ENCODE data around the gene TIMM44. TPM values are rescaled to one million over a fixed set of nuclear protein-coding genes. Genes with fewer than 3 reads are reported as not detected.
A peak's percentile ranks its signal among the peaks of the same experiment; 100 is the strongest.

The TIMM44 gene
- total and polyA plus RNA-seq, 7 experiments from 2014 or later, result 16.7 to 97.6 (median 67.5) TPM

GRCh38 chr19:7907122-7907521 is 36.3 kb downstream of the TIMM44 start:
- intact Hi-C loops (cut with micrococcal nuclease), result no loop called here
- no peak for DNase-seq
- Histone ChIP-seq H3K9me3 (ENCODE audit: control insufficient read depth in 2 of 3, low read length in 3 of 3) (no peaks in the 10 kb centered on the region), H3K27me3 (ENCODE audit: control insufficient read depth in 2 of 2, insufficient read depth in 2 of 2, low read length in 2 of 2) (no peaks in the 10 kb centered on the region), H3K27ac (ENCODE audit: low read depth, low read length) (no peak overlapping the region), H3K4me1 (ENCODE audit: control insufficient read depth in 2 of 2, insufficient read depth in 2 of 2, low read length in 2 of 2) (peaks cover 20 to 24% of the 10 kb centered on the region in 2 donors), H3K4me3 (ENCODE audit: low read length) (no peak overlapping the region), H3K36me3 (ENCODE audit: control insufficient read depth in 2 of 3, insufficient read depth in 3 of 3, low read length in 3 of 3) (peaks cover 0 to 53% (median 4%) of the 10 kb centered on the region in 3 experiments)
- Mint-ChIP-seq H3K27me3 (peaks cover 0 to 3% (median 0%) of the 10 kb centered on the region in 5 donors), H3K36me3 (peaks cover 0 to 23% (median 7%) of the 10 kb centered on the region in 5 donors), H3K4me1 (peaks cover 12 to 37% (median 28%) of the 10 kb centered on the region in 7 donors), H3K27ac (peak overlapping the region in 1 of 9 donors; percentile 14), H3K9me3 (peaks cover 0 to 8% (median 0%) of the 10 kb centered on the region in 11 donors), H3K4me3 (peak overlapping the region in 1 of 10 donors; percentile 38)
- CTCF ChIA-PET, result no interaction called here
- POLR2A ChIA-PET, result interaction anchor here (1.6 kb wide), 1 partner anchor 13 kb away, joined by 6 read pairs; the partner anchor contains the start of gene SNAPC2
- ATAC-seq, result no peak

- H3K27ac ChIP-seq (ENCODE audit: low read depth, low read length), result no peak overlapping the region
- Mint-ChIP-seq H3K27ac (peak overlapping the region in 7 of 9 donors; percentile 53 to 98 (median 86)), H3K27me3 (peaks cover 0 to 3% (median 0%) of the 10 kb centered on the region in 5 donors), H3K4me1 (peaks cover 12 to 37% (median 30%) of the 10 kb centered on the region in 7 donors), H3K9me3 (peaks cover 0 to 8% (median 0%) of the 10 kb centered on the region in 11 donors), H3K36me3 (peaks cover 0 to 15% (median 7%) of the 10 kb centered on the region in 5 donors), H3K4me3 (peak overlapping the region in 9 of 10 donors; percentile 45 to 94 (median 83))
- H3K4me3 ChIP-seq (ENCODE audit: low read length), result no peak overlapping the region
- intact Hi-C loops (cut with micrococcal nuclease), result no loop called here
- peaks cover 20 to 24% of the 10 kb centered on the region in 2 donors for H3K4me1 ChIP-seq (ENCODE audit: control insufficient read depth in 2 of 2, insufficient read depth in 2 of 2, low read length in 2 of 2)
- no peaks in the 10 kb centered on the region for H3K27me3 ChIP-seq (ENCODE audit: control insufficient read depth in 2 of 2, insufficient read depth in 2 of 2, low read length in 2 of 2)
- peaks cover 0 to 41% (median 4%) of the 10 kb centered on the region in 3 experiments for H3K36me3 ChIP-seq (ENCODE audit: control insufficient read depth in 2 of 3, insufficient read depth in 3 of 3, low read length in 3 of 3)
- CTCF ChIA-PET, result no interaction called here
- no peaks in the 10 kb centered on the region for H3K9me3 ChIP-seq (ENCODE audit: control insufficient read depth in 2 of 3, low read length in 3 of 3)
- ATAC-seq (no peak), DNase-seq (no peak)
- POLR2A ChIA-PET, result interaction anchor here (1.4 to 1.6 kb wide), 2 partner anchors 10 to 14 kb away, joined by 4 to 6 read pairs; partner anchors contain the start of gene SNAPC2
These were observed 37.6 kb downstream of the TIMM44 start for GRCh38 chr19:7905859-7906258.

DNA sequence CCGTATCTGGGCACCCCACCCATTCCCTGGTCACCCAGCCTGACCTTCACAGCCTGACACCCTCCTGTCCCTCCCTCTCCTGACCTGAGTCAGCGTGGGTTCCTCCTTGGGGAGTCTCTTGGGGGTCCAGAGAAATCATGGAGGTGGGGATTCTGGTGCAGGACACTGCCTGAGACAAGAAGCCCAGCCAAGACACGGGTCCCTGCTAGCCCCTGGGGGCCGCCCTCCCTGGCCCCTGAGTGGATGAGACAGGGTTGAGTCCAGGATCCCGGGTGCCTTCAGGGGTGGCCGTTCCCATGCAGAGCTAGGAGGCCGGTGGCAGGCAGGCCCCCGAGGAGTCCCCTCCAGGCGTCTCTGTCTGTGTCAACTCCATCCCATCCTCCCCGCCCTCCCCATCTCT is 38.2 kb downstream of the TIMM44 start:
- Histone ChIP-seq H3K27me3 (ENCODE audit: control insufficient read depth in 2 of 2, insufficient read depth in 2 of 2, low read length in 2 of 2) (no peaks in the 10 kb centered on the region), H3K36me3 (ENCODE audit: control insufficient read depth in 2 of 3, insufficient read depth in 3 of 3, low read length in 3 of 3) (peaks cover 0 to 35% (median 4%) of the 10 kb centered on the region in 3 experiments), H3K4me3 (ENCODE audit: low read length) (no peak overlapping the region), H3K4me1 (ENCODE audit: control insufficient read depth in 2 of 2, insufficient read depth in 2 of 2, low read length in 2 of 2) (peaks cover 20 to 24% of the 10 kb centered on the region in 2 donors), H3K27ac (ENCODE audit: low read depth, low read length) (no peak overlapping the region), H3K9me3 (ENCODE audit: control insufficient read depth in 2 of 3, low read length in 3 of 3) (no peaks in the 10 kb centered on the region)
- Mint-ChIP-seq H3K27ac (peak overlapping the region; percentile 85 to 98 (median 91)), H3K36me3 (peaks cover 0 to 12% (median 3%) of the 10 kb centered on the region in 5 donors), H3K9me3 (peaks cover 0 to 8% (median 0%) of the 10 kb centered on the region in 11 donors), H3K4me1 (peaks cover 12 to 37% (median 30%) of the 10 kb centered on the region in 7 donors), H3K27me3 (peaks cover 0 to 3% (median 0%) of the 10 kb centered on the region in 5 donors), H3K4me3 (peak overlapping the region; percentile 85 to 94 (median 89))
- ChIA-PET CTCF (no interaction called here), POLR2A (interaction anchor here (1.4 kb wide), 1 partner anchor 11 kb away, joined by 4 read pairs; no protein-coding TSS in a partner anchor)
- intact Hi-C loops (cut with micrococcal nuclease), result no loop called here
- ATAC-seq (no peak), DNase-seq (no peak)

GRCh38 chr19:7904074-7905020 is 39.1 kb downstream of the TIMM44 start:
- DNase-seq, result peak in 2 of 9 donors; percentile 64 to 79
- Mint-ChIP-seq H3K36me3 (peaks cover 0 to 12% (median 3%) of the 10 kb centered on the region in 5 donors), H3K9me3 (peaks cover 0 to 8% (median 0%) of the 10 kb centered on the region in 11 donors), H3K4me1 (peaks cover 12 to 37% (median 30%) of the 10 kb centered on the region in 7 donors), H3K4me3 (peak overlapping the region; percentile 85 to 95 (median 90)), H3K27ac (peak overlapping the region; percentile 85 to 98 (median 91)), H3K27me3 (peaks cover 0 to 3% (median 0%) of the 10 kb centered on the region in 5 donors)
- H3K4me1 ChIP-seq (ENCODE audit: control insufficient read depth in 2 of 2, insufficient read depth in 2 of 2, low read length in 2 of 2), result peaks cover 20 to 24% of the 10 kb centered on the region in 2 donors
- H3K4me3 ChIP-seq (ENCODE audit: low read length), result peak overlapping the region; percentile 91
- ChIA-PET CTCF (interaction anchor here (0.7 to 1.2 kb wide), 4 partner anchors 14 to 46 kb away, joined by 3 to 10 read pairs (median 5); partner anchors contain the start of gene SNAPC2), POLR2A (interaction anchor here (0.9 to 1.6 kb wide), 8 partner anchors 16 to 610 kb away, joined by 3 to 35 read pairs (median 4); partner anchors contain the start of genes SNAPC2, TIMM44 and ZNF414)
- peak; percentile 74 for ATAC-seq
- H3K36me3 ChIP-seq (ENCODE audit: control insufficient read depth in 2 of 3, insufficient read depth in 3 of 3, low read length in 3 of 3), result peaks cover 0 to 27% (median 4%) of the 10 kb centered on the region in 3 experiments
- no peaks in the 10 kb centered on the region for H3K9me3 ChIP-seq (ENCODE audit: control insufficient read depth in 2 of 3, low read length in 3 of 3)
- intact Hi-C loops (cut with micrococcal nuclease), result loop anchor here in 1 of 2 donors (1.0 kb wide), 1 partner anchor 12 kb away; no protein-coding TSS in a partner anchor
- no peaks in the 10 kb centered on the region for H3K27me3 ChIP-seq (ENCODE audit: control insufficient read depth in 2 of 2, insufficient read depth in 2 of 2, low read length in 2 of 2)
- H3K27ac ChIP-seq (ENCODE audit: low read depth, low read length), result peak overlapping the region; percentile 77

- Histone ChIP-seq H3K27me3 (ENCODE audit: control insufficient read depth in 2 of 2, insufficient read depth in 2 of 2, low read length in 2 of 2) (no peaks in the 10 kb centered on the region), H3K4me3 (ENCODE audit: low read length) (peak within 1 kb of the TSS; percentile 91), H3K9me3 (ENCODE audit: control insufficient read depth in 2 of 3, low read length in 3 of 3) (no peaks in the 10 kb centered on the region), H3K4me1 (ENCODE audit: control insufficient read depth in 2 of 2, insufficient read depth in 2 of 2, low read length in 2 of 2) (peaks cover 20 to 24% of the 10 kb centered on the region in 2 donors), H3K36me3 (ENCODE audit: control insufficient read depth in 2 of 3, insufficient read depth in 3 of 3, low read length in 3 of 3) (peaks cover 0 to 18% (median 4%) of the 10 kb centered on the region in 3 experiments), H3K27ac (ENCODE audit: low read depth, low read length) (peak within 1 kb of the TSS; percentile 77)
- Mint-ChIP-seq H3K4me1 (peaks cover 12 to 37% (median 30%) of the 10 kb centered on the region in 7 donors), H3K27ac (peak within 1 kb of the TSS; percentile 91 to 98 (median 96)), H3K9me3 (peaks cover 0 to 8% (median 0%) of the 10 kb centered on the region in 11 donors), H3K36me3 (peaks cover 0 to 12% (median 3%) of the 10 kb centered on the region in 5 donors), H3K4me3 (peak within 1 kb of the TSS; percentile 87 to 95 (median 92)), H3K27me3 (peaks cover 0 to 3% (median 0%) of the 10 kb centered on the region in 5 donors)
- peak; percentile 99 to 100 (median 100) for DNase-seq
- POLR2A ChIA-PET, result interaction anchor here (0.8 to 1.6 kb wide), 11 partner anchors 9 to 611 kb away, joined by 3 to 35 read pairs (median 3); partner anchors contain the start of genes SNAPC2, TIMM44 and ZNF414
- intact Hi-C loops (cut with micrococcal nuclease), result loop anchor here (1.0 kb wide), 10 partner anchors 13 to 369 kb away; partner anchors contain the start of genes PET100 (in 2 of the 2), SNAPC2 (in 2 of the 2), TIMM44 (in 2 of the 2) and XAB2 (in 2 of the 2)
- ATAC-seq, result peak; percentile 91
- CTCF ChIA-PET, result interaction anchor here (0.7 to 1.2 kb wide), 5 partner anchors 15 to 71 kb away, joined by 3 to 10 read pairs (median 4); partner anchors contain the start of gene SNAPC2
These were observed 40.0 kb downstream of the TIMM44 start, which contains the start of gene MAP2K7 for GRCh38 chr19:7903244-7904073. MAP2K7 (plus strand) TSS chr19:7903877; CDS start chr19:7903945, 68 bp downstream.
